HEK293T (cell line): ENCODE results near the gene TIA1.

Experiments used
- CTCF ChIA-PET: fragments of 350-600 bp; formaldehyde crosslinking; extraction: SDS; loops from one replicate; lab custom pipeline; 2021; ENCODE audit warnings: antibody characterized with exemption, inconsistent platforms; lab: Yijun Ruan, JAX
- POLR2A ChIA-PET: fragments of 350-600 bp; formaldehyde crosslinking; extraction: SDS; loops from one replicate; lab custom pipeline; 2020; ENCODE audit warnings: antibody characterized with exemption, inconsistent platforms; lab: Yijun Ruan, JAX
- DNase-seq: peaks from one replicate; pipeline ENCODE4 v3.0.0; 2012; ENCODE audit warnings: mixed read lengths; ENCODE audit errors: extremely low spot score
- ARNT ChIP-seq: fragments of 450-650 bp; IDR thresholded peaks from 2 replicates; pipeline ENCODE4 v1.6.1; 2017; ENCODE audit warnings: mild to moderate bottlenecking
- BHLHE40 ChIP-seq: fragments of 450-650 bp; IDR thresholded peaks from 2 replicates; pipeline ENCODE4 v1.6.1; 2016; ENCODE audit warnings: mild to moderate bottlenecking, moderate library complexity, borderline replicate concordance
- CTBP1 ChIP-seq: fragments of 450-650 bp; IDR thresholded peaks from 2 replicates; pipeline ENCODE4 v1.6.1; 2016; ENCODE audit warnings: borderline replicate concordance
- ELF4 ChIP-seq: fragments of 450-650 bp; IDR thresholded peaks from 2 replicates; pipeline ENCODE4 v1.6.1; 2017; ENCODE audit warnings: antibody characterized with exemption
- FOXA1 ChIP-seq: fragments of 450-650 bp; IDR thresholded peaks from 2 replicates; pipeline ENCODE4 v1.6.1; 2016; ENCODE audit warnings: mild to moderate bottlenecking
- FOXK2 ChIP-seq: fragments of 450-650 bp; IDR thresholded peaks from 2 replicates; pipeline ENCODE4 v1.6.1; 2016; ENCODE audit warnings: mild to moderate bottlenecking
- FOXM1 ChIP-seq: fragments of 450-650 bp; IDR thresholded peaks from 2 replicates; pipeline ENCODE4 v1.6.1; 2017; ENCODE audit warnings: mild to moderate bottlenecking, borderline replicate concordance
- HDGF ChIP-seq: fragments of 450-650 bp; IDR thresholded peaks from 2 replicates; pipeline ENCODE4 v1.6.1; 2017; ENCODE audit warnings: antibody characterized with exemption, borderline replicate concordance
- L3MBTL2 ChIP-seq: fragments of 450-650 bp; conservative IDR thresholded peaks from 2 replicates; pipeline ENCODE4 v1.6.1; 2016; ENCODE audit warnings: mild to moderate bottlenecking
- LEF1 ChIP-seq: fragments of 450-650 bp; IDR thresholded peaks from 2 replicates; pipeline ENCODE4 v1.6.1; 2017; ENCODE audit warnings: mild to moderate bottlenecking, borderline replicate concordance
- NFRKB ChIP-seq: fragments of 450-650 bp; IDR thresholded peaks from 2 replicates; pipeline ENCODE4 v1.6.1; 2016; ENCODE audit warnings: mild to moderate bottlenecking, moderate library complexity
- SP1 ChIP-seq: fragments of 450-650 bp; IDR thresholded peaks from 2 replicates; pipeline ENCODE4 v1.6.1; 2017
- SUZ12 ChIP-seq: fragments of 450-650 bp; IDR thresholded peaks from 2 replicates; pipeline ENCODE4 v1.6.1; 2016; ENCODE audit warnings: mild to moderate bottlenecking
- TARDBP ChIP-seq: fragments of 450-650 bp; IDR thresholded peaks from 2 replicates; pipeline ENCODE4 v1.6.1; 2016
- ZNF384 ChIP-seq: fragments of 450-650 bp; IDR thresholded peaks from 2 replicates; pipeline ENCODE4 v1.6.1; 2016
- TF ChIP-seq, protein P1 (sequence below): fragments of 450-650 bp; IDR thresholded peaks from 2 replicates; pipeline ENCODE4 v1.6.1; 2016

Gene TIA1

DNA sequence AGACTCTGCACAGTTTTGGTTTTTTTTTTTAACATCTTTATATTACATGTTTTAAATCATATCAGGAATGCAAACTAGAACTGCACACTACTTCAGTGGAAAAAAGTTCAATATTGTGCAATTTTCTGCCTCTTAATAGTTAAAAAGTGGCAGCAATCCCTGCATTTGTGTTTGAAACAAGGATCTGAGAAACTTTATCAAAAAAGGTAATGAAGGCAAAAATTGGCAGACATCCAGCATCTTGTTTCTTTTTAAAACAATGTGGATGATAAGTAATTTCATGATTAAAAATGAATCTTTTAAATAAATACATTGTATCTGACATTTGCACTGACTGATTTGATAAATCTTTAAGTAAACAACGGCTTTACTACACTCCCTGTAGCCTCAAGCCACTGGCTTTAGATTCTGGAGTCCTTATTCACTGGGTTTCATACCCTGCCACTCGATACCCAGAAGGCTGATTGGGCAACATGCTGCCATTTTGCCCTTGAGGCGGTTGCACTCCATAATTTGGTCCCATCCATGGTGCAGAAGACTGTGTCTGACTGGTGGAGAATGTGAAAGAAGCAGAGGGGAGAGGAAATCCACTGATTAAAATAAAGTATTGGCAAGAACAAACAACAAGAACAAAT lies 36.0 kb downstream of the TIA1 start:
- DNase-seq: no peak
- POLR2A ChIA-PET: no interaction called here
- CTCF ChIA-PET: no interaction called here
- no peak for TF ChIP-seq LEF1
- TF ChIP-seq, protein P1, sequence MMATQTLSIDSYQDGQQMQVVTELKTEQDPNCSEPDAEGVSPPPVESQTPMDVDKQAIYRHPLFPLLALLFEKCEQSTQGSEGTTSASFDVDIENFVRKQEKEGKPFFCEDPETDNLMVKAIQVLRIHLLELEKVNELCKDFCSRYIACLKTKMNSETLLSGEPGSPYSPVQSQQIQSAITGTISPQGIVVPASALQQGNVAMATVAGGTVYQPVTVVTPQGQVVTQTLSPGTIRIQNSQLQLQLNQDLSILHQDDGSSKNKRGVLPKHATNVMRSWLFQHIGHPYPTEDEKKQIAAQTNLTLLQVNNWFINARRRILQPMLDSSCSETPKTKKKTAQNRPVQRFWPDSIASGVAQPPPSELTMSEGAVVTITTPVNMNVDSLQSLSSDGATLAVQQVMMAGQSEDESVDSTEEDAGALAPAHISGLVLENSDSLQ: no peak
- TF ChIP-seq BHLHE40: no peak
- no peak for TF ChIP-seq FOXM1
- TF ChIP-seq TARDBP: no peak
- no peak for TF ChIP-seq L3MBTL2
- TF ChIP-seq FOXA1: no peak
- no peak for TF ChIP-seq ARNT
- no peak for TF ChIP-seq HDGF
- no peak for TF ChIP-seq NFRKB
- no peak for TF ChIP-seq SP1

- POLR2A ChIA-PET: interaction anchor here (0.9 kb wide), 1 partner anchor 69 kb away, joined by 3 read pairs; no protein-coding TSS in a partner anchor
- no peak for DNase-seq
- TF ChIP-seq TARDBP: no peak
- no peak for TF ChIP-seq FOXA1
- no peak for TF ChIP-seq BHLHE40
- no peak for TF ChIP-seq FOXK2
- TF ChIP-seq SUZ12: no peak
- TF ChIP-seq ZNF384: no peak
- TF ChIP-seq FOXM1: no peak
- TF ChIP-seq SP1: no peak
- TF ChIP-seq CTBP1: no peak
- TF ChIP-seq LEF1: no peak
- no peak for TF ChIP-seq L3MBTL2
- no peak for TF ChIP-seq ARNT
- TF ChIP-seq HDGF: no peak
- TF ChIP-seq, protein P1: no peak
- no peak for TF ChIP-seq NFRKB
- no peak for TF ChIP-seq ELF4
- CTCF ChIA-PET: no interaction called here
Observed at GRCh38 chr2:70211595-70211994, 36.8 kb downstream of the TIA1 start.

- ChIA-PET CTCF (no interaction called here), POLR2A (interaction anchor here (1.3 kb wide), 1 partner anchor 14 kb away, joined by 3 read pairs; the partner anchor contains the start of gene C2orf42)
- no peak for TF ChIP-seq L3MBTL2
- TF ChIP-seq LEF1: no peak
- TF ChIP-seq HDGF: no peak
- no peak for TF ChIP-seq ZNF384
- TF ChIP-seq BHLHE40: no peak
- no peak for TF ChIP-seq TARDBP
- TF ChIP-seq, protein P1: no peak
- TF ChIP-seq FOXK2: no peak
- TF ChIP-seq NFRKB: no peak
- no peak for TF ChIP-seq SP1
- no peak for TF ChIP-seq CTBP1
- no peak for TF ChIP-seq FOXM1
- TF ChIP-seq ARNT: no peak
- TF ChIP-seq SUZ12: no peak
- TF ChIP-seq ELF4: no peak
- TF ChIP-seq FOXA1: no peak
- no peak for DNase-seq
Observed at GRCh38 chr2:70204452-70204851, 44.0 kb downstream of the TIA1 start.

GRCh38 chr2:70203086-70203485 lies 45.3 kb downstream of the TIA1 start:
- ChIA-PET CTCF (interaction anchor here (0.5 kb wide), 1 partner anchor 102 kb away, joined by 3 read pairs; no protein-coding TSS in a partner anchor), POLR2A (interaction anchor here (1.0 kb wide), 1 partner anchor 12 kb away, joined by 5 read pairs; the partner anchor contains the start of gene C2orf42)
- no peak for DNase-seq
- TF ChIP-seq FOXM1: no peak
- no peak for TF ChIP-seq ZNF384
- no peak for TF ChIP-seq CTBP1
- TF ChIP-seq FOXK2: no peak
- TF ChIP-seq SUZ12: no peak
- TF ChIP-seq L3MBTL2: no peak
- no peak for TF ChIP-seq FOXA1
- no peak for TF ChIP-seq NFRKB
- TF ChIP-seq, protein P1: no peak
- TF ChIP-seq LEF1: no peak
- no peak for TF ChIP-seq ELF4

DNA sequence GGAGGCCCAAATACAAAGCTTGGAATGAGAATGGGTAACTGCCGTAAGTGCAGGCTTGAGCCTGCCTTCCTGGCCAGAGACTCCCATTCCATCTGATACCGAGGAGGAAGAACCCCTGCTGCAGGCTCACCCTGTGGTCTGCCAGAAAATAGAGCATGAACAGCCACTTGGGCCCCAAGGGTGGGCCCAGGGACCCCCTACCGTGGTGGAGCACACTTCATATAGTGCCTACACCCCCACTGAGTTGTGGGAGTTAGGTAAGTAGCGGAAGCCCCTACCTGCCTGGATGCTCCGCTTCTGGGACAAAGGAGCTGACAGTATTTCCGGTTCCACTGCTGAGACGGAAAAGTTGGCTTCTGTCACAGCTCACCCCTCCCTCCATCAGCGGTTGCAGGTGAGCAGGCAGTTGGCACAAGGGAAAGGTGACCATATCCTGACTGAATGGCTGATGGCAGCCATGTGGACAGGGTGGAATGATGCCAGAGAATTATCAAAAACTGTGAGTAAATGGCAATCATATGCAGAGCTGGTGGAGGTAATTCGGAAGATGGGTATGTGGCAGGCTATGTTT lies 46.1 kb downstream of the TIA1 start:
- DNase-seq: no peak
- ChIA-PET POLR2A (interaction anchor here (1.0 to 2.4 kb wide), 2 partner anchors 11 kb away, joined by 5 to 10 read pairs; partner anchors contain the start of gene C2orf42), CTCF (interaction anchor here (0.5 kb wide), 1 partner anchor 102 kb away, joined by 3 read pairs; no protein-coding TSS in a partner anchor)
- no peak for TF ChIP-seq CTBP1
- no peak for TF ChIP-seq FOXM1
- no peak for TF ChIP-seq LEF1
